GM10266 (cell line): Measurements from ENCODE around the gene SLC17A1.

Experiments used
- DNase-seq: peaks from one replicate; pipeline ENCODE4 v3.0.0; 2012; ENCODE audit errors: extremely low spot score
- CTCF ChIP-seq: IDR thresholded peaks from 2 replicates; pipeline ENCODE4 v1.5.1; 2012; ENCODE audit warnings: mild to moderate bottlenecking, low read depth; ENCODE audit not compliant: control insufficient read depth, insufficient read depth; ENCODE audit errors: missing control alignments

SLC17A1 gene

GRCh38 chr6:25832670-25833069 lies 818 bp upstream of the SLC17A1 start:
- DNase-seq: no peak
- no peak for TF ChIP-seq CTCF

GRCh38 chr6:25832307-25832662 lies 433 bp upstream of the SLC17A1 start:
- DNase-seq: no peak
- no peak for TF ChIP-seq CTCF

GRCh38 chr6:25830458-25830857 lies 1.4 kb downstream of the SLC17A1 start:
- no peak for DNase-seq
- no peak for TF ChIP-seq CTCF

GRCh38 chr6:25829375-25829774 lies 2.5 kb downstream of the SLC17A1 start:
- DNase-seq: no peak
- TF ChIP-seq CTCF: no peak

- no peak for TF ChIP-seq CTCF
- no peak for DNase-seq
Measured at GRCh38 chr6:25821341-25821740, 10.5 kb downstream of the SLC17A1 start.

- DNase-seq: no peak
- TF ChIP-seq CTCF: no peak
Measured at GRCh38 chr6:25816252-25816651, 15.6 kb downstream of the SLC17A1 start.

GRCh38 chr6:25815194-25815593 lies 16.7 kb downstream of the SLC17A1 start:
- DNase-seq: no peak
- no peak for TF ChIP-seq CTCF
